Endothelial cell of umbilical vein (primary cell): Measurements from ENCODE around the gene DGAT2. TPM values are rescaled to one million over a fixed set of nuclear protein-coding genes. Genes with fewer than 3 reads are reported as not detected.

ENCODE experiments used
- BruUV-seq: library from RNA; stranded (reverse); fragments of 400-500 nt; replicated peaks from 2 replicates; lab custom pipeline; 2021; lab: Mats Ljungman, UMichigan
- CTCF ChIA-PET: fragments of 300-600, 350-600 bp; sonication (Branson Sonifier 250); formaldehyde crosslinking; loops from one replicate; lab custom pipeline; 2021; ENCODE audit warnings: antibody characterized with exemption, inconsistent platforms; lab: Charles Lee
- POLR2A ChIA-PET: fragments of 300-600, 350-600 bp; sonication (Branson Sonifier 250); formaldehyde crosslinking; loops from one replicate; lab custom pipeline; 2021; ENCODE audit warnings: antibody characterized with exemption, inconsistent platforms; lab: Charles Lee
- DNase-seq: peaks from one replicate; pipeline ENCODE4 v3.0.0-alpha.2; 2011; ENCODE audit warnings: low read depth, low spot score
- FAIRE-seq: peaks from 2 replicates; lab custom pipeline; 2011; peaks lifted over from hg19 to GRCh38; lab: Jason Lieb, UNC
- H2AFZ ChIP-seq: 2 replicates; pipeline ENCODE4 v1.6.0; 2012; ENCODE audit warnings: low read depth, low read length, control low read depth, inconsistent platforms
- H3K27ac ChIP-seq: 2 replicates; pipeline ENCODE4 v1.5.1; 2011; ENCODE audit warnings: low read depth, mild to moderate bottlenecking, control low read depth, low read length, moderate library complexity; ENCODE audit not compliant: insufficient read depth
- H3K27me3 ChIP-seq, 2 experiments: 2 replicates each; pipeline versions ENCODE4 v1.6.0 to v1.6.1; 2011; ENCODE audit warnings: low read length in 2 of 2, mixed read lengths in 1 of 2; ENCODE audit not compliant: control insufficient read depth in 2 of 2, insufficient read depth in 2 of 2
- H3K36me3 ChIP-seq, 2 experiments: 2 replicates in 1 of 2; 3 replicates in 1 of 2; pipeline ENCODE4 v1.5.1; 2011; ENCODE audit warnings: low read length in 2 of 2, mild to moderate bottlenecking in 1 of 2, moderate library complexity in 1 of 2; ENCODE audit not compliant: control insufficient read depth in 2 of 2, insufficient read depth in 2 of 2; ENCODE audit errors: extremely low read depth in 1 of 2
- H3K4me1 ChIP-seq: 3 replicates; pipeline ENCODE4 v1.5.1; 2011; ENCODE audit warnings: mild to moderate bottlenecking, low read length; ENCODE audit not compliant: control insufficient read depth, insufficient read depth; ENCODE audit errors: extremely low read depth
- H3K4me2 ChIP-seq: 2 replicates; pipeline ENCODE4 v1.6.1; 2011; ENCODE audit warnings: low read length, control low read depth, mixed read lengths; ENCODE audit not compliant: insufficient read depth
- H3K4me3 ChIP-seq, 3 experiments: fragments of 200-600 bp in 1 of 3; sonication (generic), shearing (Covaris generic) in 1 of 3; replicated peaks in 1 of 3; 2 replicates each; pipeline ENCODE4 v1.5.1; 2011 to 2016; ENCODE audit warnings: control low read depth in 3 of 3, low read length in 3 of 3, mild to moderate bottlenecking in 2 of 3, inconsistent platforms in 1 of 3, low read depth in 1 of 3, moderate library complexity in 1 of 3; ENCODE audit not compliant: insufficient read depth in 1 of 3
- H3K79me2 ChIP-seq: 2 replicates; pipeline ENCODE4 v1.6.0; 2012; ENCODE audit warnings: low read length, inconsistent platforms; ENCODE audit not compliant: control insufficient read depth, insufficient read depth
- H3K9ac ChIP-seq: replicated peaks from 2 replicates; pipeline ENCODE3; 2011; ENCODE audit warnings: low read length, control low read depth; ENCODE audit not compliant: insufficient read depth; ENCODE audit errors: extremely low read depth
- H3K9me1 ChIP-seq: replicated peaks from 3 replicates; pipeline ENCODE4 v1.6.0; 2011; ENCODE audit warnings: mild to moderate bottlenecking, low read length; ENCODE audit not compliant: control insufficient read depth, insufficient read depth; ENCODE audit errors: extremely low read depth
- H3K9me3 ChIP-seq: replicated peaks from 2 replicates; pipeline ENCODE4 v1.5.1; 2012; ENCODE audit warnings: low read length, inconsistent platforms; ENCODE audit not compliant: control insufficient read depth, insufficient read depth
- H4K20me1 ChIP-seq: replicated peaks from 2 replicates; pipeline ENCODE3; 2011; ENCODE audit warnings: mild to moderate bottlenecking, low read length; ENCODE audit not compliant: control insufficient read depth, insufficient read depth; ENCODE audit errors: extremely low read depth
- CTCF ChIP-seq, 2 donors: IDR thresholded peaks; 1 replicate in 1 of 2; 2 replicates in 1 of 2; pipeline ENCODE4 v1.5.1; 2011; ENCODE audit warnings: low read length in 2 of 2, mild to moderate bottlenecking in 2 of 2, moderate library complexity in 2 of 2, control low read depth in 1 of 2, inconsistent platforms in 1 of 2, low read depth in 1 of 2; ENCODE audit not compliant: insufficient read depth in 1 of 2; ENCODE audit errors: extremely low read depth in 1 of 2
- EZH2 ChIP-seq: IDR thresholded peaks from 2 replicates; pipeline ENCODE4 v1.6.1; 2012; ENCODE audit warnings: borderline replicate concordance, low read depth, mild to moderate bottlenecking, moderate library complexity, low read length, inconsistent platforms; ENCODE audit not compliant: severe bottlenecking
- FOS ChIP-seq: IDR thresholded peaks from 2 replicates; pipeline ENCODE4 v1.6.1; 2011; ENCODE audit warnings: mild to moderate bottlenecking, low read length, moderate library complexity, borderline replicate concordance; ENCODE audit not compliant: insufficient read depth
- GATA2 ChIP-seq: IDR thresholded peaks from 2 replicates; pipeline ENCODE4 v1.7.0; 2011; ENCODE audit warnings: low read depth, mild to moderate bottlenecking, moderate library complexity, mixed read lengths, low read length; ENCODE audit not compliant: insufficient read length, insufficient read depth
- JUN ChIP-seq: IDR thresholded peaks from 2 replicates; pipeline ENCODE4 v1.6.1; 2011; ENCODE audit warnings: borderline replicate concordance, low read depth; ENCODE audit not compliant: insufficient read length, insufficient read depth
- MAX ChIP-seq: IDR thresholded peaks from 2 replicates; pipeline ENCODE4 v1.6.1; 2011; ENCODE audit not compliant: insufficient read depth, insufficient read length
- MYC ChIP-seq: IDR thresholded peaks from one replicate; pipeline ENCODE4 v1.6.1; 2011; ENCODE audit warnings: mild to moderate bottlenecking, low read depth, low read length
- POLR2A ChIP-seq: IDR thresholded peaks from 2 replicates; pipeline ENCODE4 v1.6.1; 2012; ENCODE audit warnings: low read depth, mild to moderate bottlenecking, control low read depth, low read length
- POLR2AphosphoS5 ChIP-seq: IDR thresholded peaks from 2 replicates; pipeline ENCODE4 v1.6.1; 2012; ENCODE audit warnings: low read depth, mild to moderate bottlenecking, control low read depth, low read length, moderate library complexity; ENCODE audit not compliant: insufficient read depth
- dilution Hi-C: fragments of 300-500 bp; cut with MboI; formaldehyde crosslinking; loops from one replicate; pipeline ENCODE4 v1.15.0; 2019; ENCODE audit warnings: low sequenced_read_pairs; ENCODE audit not compliant: extremely low pct_ligation_motif_present
- intact Hi-C: fragments of 100-400 bp; cut with micrococcal nuclease; formaldehyde crosslinking; loops from one replicate; pipeline ENCODE4 v1.10.0; 2022
- polyA plus RNA-seq, 4 experiments: library from polyadenylated mRNA; depleted of rRNA in 3 of 4; stranded (reverse) in 3 of 4; unstranded in 1 of 4; fragments of >200 nt; gene quantifications; 2 replicates each; pipeline versions ENCODE4 v1.2.1 to v1.2.3, GENCODE V29; 2011 to 2012; ENCODE audit warnings: missing spikeins in 1 of 4
- total RNA-seq: library from RNA; stranded (reverse); gene quantifications from 2 replicates; pipeline ENCODE4 v1.2.3, GENCODE V29; 2021

DGAT2 gene
- total and polyA plus RNA-seq, 2 donors (not counting 3 experiments of a cell fraction or from before 2014, with no cell fraction given): 0.55 to 0.79 TPM

GRCh38 chr11:75849894-75850293 lies 81.3 kb downstream of the DGAT2 start:
- no TSS peak for BruUV-seq
- Histone ChIP-seq H3K36me3 (no peaks in the 10 kb centered on the region), H3K79me2 (peaks cover 89% of the 10 kb centered on the region), H3K27me3 (no peaks in the 10 kb centered on the region), H3K4me3 (no peak overlapping the region), H3K9me3 (no peaks in the 10 kb centered on the region), H3K4me1 (peaks cover 22% of the 10 kb centered on the region), H3K4me2 (no peak overlapping the region), H3K9me1 (no peaks in the 10 kb centered on the region), H2AFZ (no peak overlapping the region), H4K20me1 (no peaks in the 10 kb centered on the region), H3K27ac (no peak overlapping the region), H3K9ac (no peak overlapping the region)
- TF ChIP-seq POLR2A: no peak
- TF ChIP-seq GATA2: no peak
- no peak for TF ChIP-seq FOS
- TF ChIP-seq EZH2: no peak
- no peak for TF ChIP-seq POLR2AphosphoS5
- no peak for TF ChIP-seq JUN
- no peak for TF ChIP-seq MYC
- no peak for TF ChIP-seq MAX
- TF ChIP-seq CTCF (IDR thresholded peaks at IDR 0.05; ENCODE audit: extremely low read depth in 1 of 2, insufficient read depth in 1 of 2, low read depth in 1 of 2, low read length in 2 of 2): no peak
- dilution Hi-C loops: no loop called here
- FAIRE-seq (no peak), DNase-seq (no peak)
- intact Hi-C loops: loop anchor here (5.0 kb wide), 1 partner anchor 38 kb away; no protein-coding TSS in a partner anchor
- ChIA-PET CTCF (interaction anchor here (2.0 to 4.5 kb wide), 2 partner anchors 18 to 37 kb away, joined by 12 to 21 read pairs; no protein-coding TSS in a partner anchor), POLR2A (no interaction called here)
